Fibroblast of pulmonary artery (primary cell): Measurements from ENCODE around the gene SUSD5.

ENCODE experiments used
- DNase-seq: peaks from one replicate; pipeline ENCODE4 v3.0.0-alpha.2; 2010; ENCODE audit warnings: low read depth
- H3K4me3 ChIP-seq: replicated peaks from 2 replicates; pipeline ENCODE4 v1.5.1; 2011; ENCODE audit warnings: low read depth, mild to moderate bottlenecking, control low read depth, low read length, moderate library complexity
- TF ChIP-seq, protein P1 (sequence below): IDR thresholded peaks from 2 replicates; pipeline ENCODE4 v1.5.1; 2011; ENCODE audit warnings: mild to moderate bottlenecking, control low read depth, low read length, inconsistent platforms; ENCODE audit errors: missing control alignments

SUSD5 gene

GRCh38 chr3:33218446-33219174, at the start of gene SUSD5:
TSS of gene SUSD5 (minus strand) at chr3:33218810. CDS start at chr3:33218797, 13 bp downstream.
- peak within 1 kb of the TSS; percentile 47 for H3K4me3 ChIP-seq
- peak; percentile 42 for DNase-seq
- TF ChIP-seq, protein P1, sequence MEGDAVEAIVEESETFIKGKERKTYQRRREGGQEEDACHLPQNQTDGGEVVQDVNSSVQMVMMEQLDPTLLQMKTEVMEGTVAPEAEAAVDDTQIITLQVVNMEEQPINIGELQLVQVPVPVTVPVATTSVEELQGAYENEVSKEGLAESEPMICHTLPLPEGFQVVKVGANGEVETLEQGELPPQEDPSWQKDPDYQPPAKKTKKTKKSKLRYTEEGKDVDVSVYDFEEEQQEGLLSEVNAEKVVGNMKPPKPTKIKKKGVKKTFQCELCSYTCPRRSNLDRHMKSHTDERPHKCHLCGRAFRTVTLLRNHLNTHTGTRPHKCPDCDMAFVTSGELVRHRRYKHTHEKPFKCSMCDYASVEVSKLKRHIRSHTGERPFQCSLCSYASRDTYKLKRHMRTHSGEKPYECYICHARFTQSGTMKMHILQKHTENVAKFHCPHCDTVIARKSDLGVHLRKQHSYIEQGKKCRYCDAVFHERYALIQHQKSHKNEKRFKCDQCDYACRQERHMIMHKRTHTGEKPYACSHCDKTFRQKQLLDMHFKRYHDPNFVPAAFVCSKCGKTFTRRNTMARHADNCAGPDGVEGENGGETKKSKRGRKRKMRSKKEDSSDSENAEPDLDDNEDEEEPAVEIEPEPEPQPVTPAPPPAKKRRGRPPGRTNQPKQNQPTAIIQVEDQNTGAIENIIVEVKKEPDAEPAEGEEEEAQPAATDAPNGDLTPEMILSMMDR = no peak

DNA sequence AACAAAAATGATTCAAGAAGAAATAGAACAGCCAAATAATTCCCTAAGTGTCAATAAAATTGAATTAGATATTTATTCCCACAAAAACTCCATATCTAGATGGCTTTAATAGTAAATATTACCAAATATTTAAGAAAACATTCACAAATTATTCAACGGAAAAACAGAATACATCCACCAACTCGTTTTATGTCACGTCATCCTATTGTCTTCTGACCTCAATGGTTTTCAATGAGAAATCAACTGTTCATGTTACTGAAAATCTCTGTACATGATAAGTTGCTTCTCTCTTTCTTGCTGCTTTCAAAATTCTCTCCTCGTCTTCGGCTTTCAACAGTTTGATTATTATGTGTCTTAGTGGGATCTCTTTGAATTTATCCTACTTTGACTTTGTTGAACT, 41.5 kb upstream of the SUSD5 start:
- H3K4me3 ChIP-seq = no peak overlapping the region
- no peak for DNase-seq
- TF ChIP-seq, protein P1 = no peak

DNA sequence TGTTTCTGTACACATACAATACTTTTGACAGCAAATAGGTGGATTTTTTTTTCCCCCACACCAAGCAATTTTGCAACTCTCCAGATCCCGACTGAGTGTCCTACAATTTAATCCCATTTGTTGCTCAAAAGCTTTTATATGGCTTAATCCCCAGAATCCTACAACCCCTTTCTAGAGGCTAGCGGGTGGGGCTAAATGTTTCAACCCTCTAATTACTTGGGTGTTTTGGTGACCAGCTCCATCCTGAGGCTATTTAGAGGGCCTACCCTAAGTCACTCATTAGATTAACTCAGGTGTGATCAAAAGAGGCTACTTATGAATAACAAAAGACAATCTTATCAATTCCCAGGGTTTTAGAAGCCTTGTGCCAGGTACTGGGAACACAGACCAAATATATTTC, 37.6 kb upstream of the SUSD5 start:
- no peak for DNase-seq
- no peak overlapping the region for H3K4me3 ChIP-seq
- TF ChIP-seq, protein P1 = no peak

DNA sequence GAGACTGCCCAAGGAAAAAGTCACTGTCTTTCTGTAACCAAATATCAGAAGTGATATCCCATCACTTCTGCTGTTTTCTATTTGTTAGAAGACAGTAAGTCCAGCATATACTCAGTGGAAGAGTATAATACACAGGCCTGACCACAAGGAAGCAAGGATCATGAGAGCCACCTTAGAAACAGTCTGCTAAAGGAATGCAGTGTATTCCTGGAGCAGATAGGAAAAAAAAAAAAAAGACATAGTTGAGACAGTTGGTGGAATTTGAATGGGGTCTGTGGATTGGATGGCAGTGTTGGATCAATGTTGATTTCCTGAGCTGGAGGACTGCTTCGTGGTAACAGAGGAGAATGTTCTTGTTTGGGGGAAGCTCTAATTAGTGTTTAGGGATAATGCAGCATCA, 32.1 kb upstream of the SUSD5 start:
- peak; percentile 8 for DNase-seq
- H3K4me3 ChIP-seq = no peak overlapping the region
- TF ChIP-seq, protein P1 = no peak

DNA sequence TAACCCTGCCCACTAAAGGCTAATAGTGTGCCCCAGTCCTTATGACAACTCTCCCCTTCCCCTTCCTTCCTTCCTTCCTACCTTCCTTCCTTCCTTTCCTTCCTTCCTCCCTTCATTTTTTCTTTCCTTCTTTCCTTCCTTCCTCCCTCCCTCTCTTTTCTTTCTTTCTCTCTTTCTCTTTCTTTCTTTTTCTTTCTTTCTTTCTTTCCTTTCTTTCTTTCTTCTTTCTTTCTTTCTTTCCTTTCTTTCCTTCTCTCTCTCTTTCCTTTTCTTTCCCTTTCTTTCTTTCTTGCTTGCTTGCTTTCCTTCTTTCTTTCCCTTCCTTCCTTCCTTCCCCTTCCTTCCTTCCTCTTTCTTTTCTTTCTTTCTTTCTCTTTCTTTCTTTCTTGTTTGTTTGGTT, 28.2 kb upstream of the SUSD5 start:
- no peak for DNase-seq
- H3K4me3 ChIP-seq = no peak overlapping the region
- TF ChIP-seq, protein P1 = no peak

DNA sequence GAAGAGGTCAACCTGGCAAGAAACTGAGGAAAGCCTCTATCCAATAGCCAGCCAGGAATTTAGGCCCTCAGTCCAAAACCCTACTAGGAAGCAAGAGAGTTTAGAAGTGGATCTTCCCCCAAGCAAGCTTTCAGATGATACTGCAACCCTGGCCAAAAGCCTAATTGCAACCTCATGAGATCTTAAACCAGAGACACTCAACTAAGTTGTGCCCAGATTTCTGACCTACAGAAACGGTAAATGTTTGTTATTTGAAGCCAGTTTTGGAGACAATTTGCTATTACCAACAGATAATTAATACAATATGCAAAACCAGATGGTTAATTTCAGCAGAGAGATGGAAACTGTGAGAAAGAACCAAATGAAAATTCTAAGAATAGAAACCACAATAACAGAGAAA, 21.7 kb upstream of the SUSD5 start:
- TF ChIP-seq, protein P1 = no peak
- no peak for DNase-seq
- no peak overlapping the region for H3K4me3 ChIP-seq

GRCh38 chr3:33238923-33239322, 20.3 kb upstream of the SUSD5 start:
- H3K4me3 ChIP-seq = no peak overlapping the region
- DNase-seq = no peak
- TF ChIP-seq, protein P1 = no peak
